ENCODE results near the gene WSB2.

DNA sequence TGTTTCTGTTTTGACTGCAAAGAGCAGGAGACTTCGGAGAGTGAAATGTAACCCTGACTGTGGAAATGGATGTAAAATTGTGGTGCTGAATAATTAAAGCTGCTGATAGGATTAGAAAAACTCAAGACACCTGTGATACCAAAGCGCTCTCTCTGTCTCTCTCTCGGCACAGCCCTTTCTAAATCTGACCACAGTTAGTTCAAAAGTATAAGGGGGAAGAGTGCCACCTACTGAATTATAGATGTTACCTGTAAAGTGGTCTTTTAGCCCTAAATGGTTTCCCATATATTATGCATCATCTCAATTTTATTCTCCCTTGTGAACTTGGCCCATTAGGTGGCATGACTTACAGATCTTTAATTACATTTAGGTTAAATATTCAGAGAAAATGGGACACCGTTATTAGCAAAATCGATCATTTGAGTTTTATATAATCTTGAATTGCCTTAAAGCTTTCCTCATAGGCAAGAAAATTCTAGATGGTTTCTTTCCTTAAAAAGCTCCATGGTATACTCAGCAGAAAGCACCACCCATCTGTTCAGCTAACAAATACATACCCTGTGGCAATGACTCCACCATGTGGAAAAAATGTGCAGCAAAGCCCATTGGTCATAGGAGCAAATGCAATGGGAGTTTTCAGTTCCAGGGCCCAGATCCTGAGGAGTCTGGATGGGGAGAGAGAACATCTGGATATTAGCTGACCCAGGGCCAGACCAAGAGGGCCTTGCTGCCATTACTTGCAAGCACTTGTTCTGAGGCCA, 26.4 kb downstream of the WSB2 start:
- TF ChIP-seq CTCF (IDR thresholded peaks at IDR 0.05) (peak; percentile 69), SIN3A (IDR thresholded peaks at IDR 0.05; ENCODE audit: borderline replicate concordance, insufficient read depth, low read depth, low read length) (no peak), POLR2AphosphoS5 (IDR thresholded peaks at IDR 0.05; ENCODE audit: low read depth, low read length) (no peak)
